HG03064 (cell line): Measurements from ENCODE around the gene UBA1.

Experiments used
- ATAC-seq: cut with Tn5 transposase; IDR thresholded peaks from one replicate; pipeline ENCODE4 v1.9.1; 2021; ENCODE audit warnings: low read depth; ENCODE audit not compliant: unreplicated experiment

UBA1 gene

GRCh38 chrX:47169726-47170515 is 23.7 kb upstream of the UBA1 start:
- no peak for ATAC-seq

GRCh38 chrX:47170861-47171692 is 22.6 kb upstream of the UBA1 start:
- no peak for ATAC-seq

- ATAC-seq: no peak
Measured at GRCh38 chrX:47171996-47172395, 21.6 kb upstream of the UBA1 start.

GRCh38 chrX:47172549-47172948 is 21.1 kb upstream of the UBA1 start:
- ATAC-seq: no peak

- no peak for ATAC-seq
Measured at GRCh38 chrX:47172971-47173792, 20.4 kb upstream of the UBA1 start.

- no peak for ATAC-seq
Measured at GRCh38 chrX:47174376-47174775, 19.3 kb upstream of the UBA1 start.

- ATAC-seq: no peak
Measured at GRCh38 chrX:47174846-47175587, 18.6 kb upstream of the UBA1 start.

- ATAC-seq: no peak
Measured at GRCh38 chrX:47175588-47175980, 18.0 kb upstream of the UBA1 start.

- no peak for ATAC-seq
Measured at GRCh38 chrX:47176101-47176740, 17.4 kb upstream of the UBA1 start.

- no peak for ATAC-seq
Measured at GRCh38 chrX:47177079-47177478, 16.6 kb upstream of the UBA1 start.

GRCh38 chrX:47178337-47178736 is 15.3 kb upstream of the UBA1 start:
- ATAC-seq: no peak

GRCh38 chrX:47179221-47179927 is 14.3 kb upstream of the UBA1 start:
- ATAC-seq: no peak

GRCh38 chrX:47179928-47180255 is 13.7 kb upstream of the UBA1 start:
- ATAC-seq: no peak

GRCh38 chrX:47180346-47180745 is 13.3 kb upstream of the UBA1 start:
- no peak for ATAC-seq

GRCh38 chrX:47181301-47181700 is 12.3 kb upstream of the UBA1 start:
- no peak for ATAC-seq

- no peak for ATAC-seq
Measured at GRCh38 chrX:47182106-47182700, 11.4 kb upstream of the UBA1 start.

GRCh38 chrX:47184486-47184885 is 9.1 kb upstream of the UBA1 start:
- ATAC-seq: no peak

- ATAC-seq: no peak
Measured at GRCh38 chrX:47185241-47185640, 8.4 kb upstream of the UBA1 start.
